Keratinocyte (primary cell): ENCODE results near the gene NARS2.

ENCODE experiments used
- CTCF ChIP-seq, 3 experiments: IDR thresholded peaks in 1 of 3; conservative IDR thresholded peaks in 1 of 3; optimal IDR thresholded peaks in 1 of 3; 2 replicates in 2 of 3; 3 replicates in 1 of 3; pipeline versions ENCODE3 to v1.5.1; 2011; ENCODE audit warnings: low read length in 3 of 3, mild to moderate bottlenecking in 3 of 3, moderate library complexity in 2 of 3, control low read depth in 1 of 3, inconsistent platforms in 1 of 3; ENCODE audit not compliant: insufficient read depth in 2 of 3; ENCODE audit errors: extremely low read depth in 1 of 3
- EZH2 ChIP-seq: IDR thresholded peaks from one replicate; pipeline ENCODE4 v1.6.1; 2012; ENCODE audit warnings: inconsistent platforms, mild to moderate bottlenecking, low read length, moderate library complexity

- TF ChIP-seq CTCF (optimal IDR thresholded peaks at IDR 0.05 in 1 of 3, IDR thresholded peaks at IDR 0.05 in 1 of 3, conservative IDR thresholded peaks at IDR 0.05 in 1 of 3; ENCODE audit: extremely low read depth in 1 of 3, insufficient read depth in 2 of 3, low read length in 3 of 3) (no peak), EZH2 (no peak)
Observed at GRCh38 chr11:78441956-78442355, 132.7 kb downstream of the NARS2 start.
